ENCODE data around the gene IDE. TPM values are rescaled to one million over a fixed set of nuclear protein-coding genes. Genes with fewer than 3 reads are reported as not detected.
A peak's percentile ranks its signal among the peaks of the same experiment; 100 is the strongest.

IDE gene
- total and polyA plus RNA-seq, 10 of the 15 experiments (the other 5 are each of a cell fraction or from before 2014, with no cell fraction given), result 11.6 to 54.5 (median 33.6) TPM

DNA sequence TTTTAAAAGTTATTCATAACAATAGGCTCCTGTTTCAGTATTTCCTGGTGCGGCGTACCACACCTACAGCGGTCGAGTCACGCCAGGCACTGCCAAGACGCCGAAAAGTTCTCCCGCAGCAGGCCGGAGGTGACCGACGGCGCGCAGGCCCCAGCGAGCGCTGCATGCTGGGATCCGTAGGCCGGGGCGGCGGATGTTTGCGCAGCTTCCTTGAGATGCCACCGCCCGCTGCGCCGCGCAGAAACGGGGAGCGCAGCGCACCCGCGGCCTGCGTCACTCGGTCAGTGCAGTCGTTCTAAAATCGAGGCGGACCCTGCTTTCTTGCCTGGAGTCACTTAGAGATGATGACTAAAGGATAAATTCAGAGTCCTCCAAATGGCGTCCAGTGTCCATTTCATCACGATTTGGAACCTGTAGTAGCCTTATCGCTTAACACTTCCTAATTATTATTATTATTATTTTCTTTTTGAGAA, 17.7 kb upstream of the IDE start (continued):
- TF ChIP-seq TCF3 (IDR thresholded peaks at IDR 0.05; ENCODE audit: borderline replicate concordance, insufficient read depth, low read depth, low read length), result 0 out of 2 replicates have a peak, but pooled peaks have one; percentile 50
- TF ChIP-seq MXI1 (IDR thresholded peaks at IDR 0.05; ENCODE audit: low read depth, low read length), result peak; percentile 65; the same call in 1 of the 2 replicates
- TF ChIP-seq SIN3A (IDR thresholded peaks at IDR 0.05; ENCODE audit: low read depth, low read length), result no peak; the same call in 1 of the 2 replicates
- no peak for TF ChIP-seq TCF7 (IDR thresholded peaks at IDR 0.05; ENCODE audit: borderline replicate concordance)
- TF ChIP-seq POLR2AphosphoS2 (IDR thresholded peaks at IDR 0.05; ENCODE audit: low read depth, low read length), result peak; percentile 74; the same call in 1 of the 2 replicates
- peak; percentile 86 for TF ChIP-seq POLR2AphosphoS5 (IDR thresholded peaks at IDR 0.05; ENCODE audit: low read length)
- TF ChIP-seq, protein P1, sequence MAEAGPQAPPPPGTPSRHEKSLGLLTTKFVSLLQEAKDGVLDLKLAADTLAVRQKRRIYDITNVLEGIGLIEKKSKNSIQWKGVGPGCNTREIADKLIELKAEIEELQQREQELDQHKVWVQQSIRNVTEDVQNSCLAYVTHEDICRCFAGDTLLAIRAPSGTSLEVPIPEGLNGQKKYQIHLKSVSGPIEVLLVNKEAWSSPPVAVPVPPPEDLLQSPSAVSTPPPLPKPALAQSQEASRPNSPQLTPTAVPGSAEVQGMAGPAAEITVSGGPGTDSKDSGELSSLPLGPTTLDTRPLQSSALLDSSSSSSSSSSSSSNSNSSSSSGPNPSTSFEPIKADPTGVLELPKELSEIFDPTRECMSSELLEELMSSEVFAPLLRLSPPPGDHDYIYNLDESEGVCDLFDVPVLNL (IDR thresholded peaks at IDR 0.05; ENCODE audit: low read depth, low read length), result no peak
- peak; percentile 25; the same call in 1 of the 2 replicates for TF ChIP-seq PAX5 (IDR thresholded peaks at IDR 0.05; ENCODE audit: borderline replicate concordance, low read depth, low read length)
- TF ChIP-seq PML (IDR thresholded peaks at IDR 0.05; ENCODE audit: low read length), result peak; percentile 90
- TF ChIP-seq, protein P2, sequence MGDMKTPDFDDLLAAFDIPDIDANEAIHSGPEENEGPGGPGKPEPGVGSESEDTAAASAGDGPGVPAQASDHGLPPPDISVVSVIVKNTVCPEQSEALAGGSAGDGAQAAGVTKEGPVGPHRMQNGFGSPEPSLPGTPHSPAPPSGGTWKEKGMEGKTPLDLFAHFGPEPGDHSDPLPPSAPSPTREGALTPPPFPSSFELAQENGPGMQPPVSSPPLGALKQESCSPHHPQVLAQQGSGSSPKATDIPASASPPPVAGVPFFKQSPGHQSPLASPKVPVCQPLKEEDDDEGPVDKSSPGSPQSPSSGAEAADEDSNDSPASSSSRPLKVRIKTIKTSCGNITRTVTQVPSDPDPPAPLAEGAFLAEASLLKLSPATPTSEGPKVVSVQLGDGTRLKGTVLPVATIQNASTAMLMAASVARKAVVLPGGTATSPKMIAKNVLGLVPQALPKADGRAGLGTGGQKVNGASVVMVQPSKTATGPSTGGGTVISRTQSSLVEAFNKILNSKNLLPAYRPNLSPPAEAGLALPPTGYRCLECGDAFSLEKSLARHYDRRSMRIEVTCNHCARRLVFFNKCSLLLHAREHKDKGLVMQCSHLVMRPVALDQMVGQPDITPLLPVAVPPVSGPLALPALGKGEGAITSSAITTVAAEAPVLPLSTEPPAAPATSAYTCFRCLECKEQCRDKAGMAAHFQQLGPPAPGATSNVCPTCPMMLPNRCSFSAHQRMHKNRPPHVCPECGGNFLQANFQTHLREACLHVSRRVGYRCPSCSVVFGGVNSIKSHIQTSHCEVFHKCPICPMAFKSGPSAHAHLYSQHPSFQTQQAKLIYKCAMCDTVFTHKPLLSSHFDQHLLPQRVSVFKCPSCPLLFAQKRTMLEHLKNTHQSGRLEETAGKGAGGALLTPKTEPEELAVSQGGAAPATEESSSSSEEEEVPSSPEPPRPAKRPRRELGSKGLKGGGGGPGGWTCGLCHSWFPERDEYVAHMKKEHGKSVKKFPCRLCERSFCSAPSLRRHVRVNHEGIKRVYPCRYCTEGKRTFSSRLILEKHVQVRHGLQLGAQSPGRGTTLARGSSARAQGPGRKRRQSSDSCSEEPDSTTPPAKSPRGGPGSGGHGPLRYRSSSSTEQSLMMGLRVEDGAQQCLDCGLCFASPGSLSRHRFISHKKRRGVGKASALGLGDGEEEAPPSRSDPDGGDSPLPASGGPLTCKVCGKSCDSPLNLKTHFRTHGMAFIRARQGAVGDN (IDR thresholded peaks at IDR 0.05), result peak; percentile 87
- no peak for TF ChIP-seq SMAD1 (IDR thresholded peaks at IDR 0.05; ENCODE audit: low read depth, partially characterized antibody)
- no peak for TF ChIP-seq HDGF (IDR thresholded peaks at IDR 0.05)
- TF ChIP-seq, protein P3, sequence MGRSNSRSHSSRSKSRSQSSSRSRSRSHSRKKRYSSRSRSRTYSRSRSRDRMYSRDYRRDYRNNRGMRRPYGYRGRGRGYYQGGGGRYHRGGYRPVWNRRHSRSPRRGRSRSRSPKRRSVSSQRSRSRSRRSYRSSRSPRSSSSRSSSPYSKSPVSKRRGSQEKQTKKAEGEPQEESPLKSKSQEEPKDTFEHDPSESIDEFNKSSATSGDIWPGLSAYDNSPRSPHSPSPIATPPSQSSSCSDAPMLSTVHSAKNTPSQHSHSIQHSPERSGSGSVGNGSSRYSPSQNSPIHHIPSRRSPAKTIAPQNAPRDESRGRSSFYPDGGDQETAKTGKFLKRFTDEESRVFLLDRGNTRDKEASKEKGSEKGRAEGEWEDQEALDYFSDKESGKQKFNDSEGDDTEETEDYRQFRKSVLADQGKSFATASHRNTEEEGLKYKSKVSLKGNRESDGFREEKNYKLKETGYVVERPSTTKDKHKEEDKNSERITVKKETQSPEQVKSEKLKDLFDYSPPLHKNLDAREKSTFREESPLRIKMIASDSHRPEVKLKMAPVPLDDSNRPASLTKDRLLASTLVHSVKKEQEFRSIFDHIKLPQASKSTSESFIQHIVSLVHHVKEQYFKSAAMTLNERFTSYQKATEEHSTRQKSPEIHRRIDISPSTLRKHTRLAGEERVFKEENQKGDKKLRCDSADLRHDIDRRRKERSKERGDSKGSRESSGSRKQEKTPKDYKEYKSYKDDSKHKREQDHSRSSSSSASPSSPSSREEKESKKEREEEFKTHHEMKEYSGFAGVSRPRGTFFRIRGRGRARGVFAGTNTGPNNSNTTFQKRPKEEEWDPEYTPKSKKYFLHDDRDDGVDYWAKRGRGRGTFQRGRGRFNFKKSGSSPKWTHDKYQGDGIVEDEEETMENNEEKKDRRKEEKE (IDR thresholded peaks at IDR 0.05), result no peak
- 0 out of 2 replicates have a peak, but pooled peaks have one; percentile 38 for TF ChIP-seq ZNF207 (IDR thresholded peaks at IDR 0.05; ENCODE audit: borderline replicate concordance)
- no peak for TF ChIP-seq RAD21 (IDR thresholded peaks at IDR 0.05; ENCODE audit: insufficient read depth, low read depth, low read length)
- TF ChIP-seq GATAD2B (conservative IDR thresholded peaks at IDR 0.05; ENCODE audit: low read depth), result no peak
- TF ChIP-seq, protein P4, sequence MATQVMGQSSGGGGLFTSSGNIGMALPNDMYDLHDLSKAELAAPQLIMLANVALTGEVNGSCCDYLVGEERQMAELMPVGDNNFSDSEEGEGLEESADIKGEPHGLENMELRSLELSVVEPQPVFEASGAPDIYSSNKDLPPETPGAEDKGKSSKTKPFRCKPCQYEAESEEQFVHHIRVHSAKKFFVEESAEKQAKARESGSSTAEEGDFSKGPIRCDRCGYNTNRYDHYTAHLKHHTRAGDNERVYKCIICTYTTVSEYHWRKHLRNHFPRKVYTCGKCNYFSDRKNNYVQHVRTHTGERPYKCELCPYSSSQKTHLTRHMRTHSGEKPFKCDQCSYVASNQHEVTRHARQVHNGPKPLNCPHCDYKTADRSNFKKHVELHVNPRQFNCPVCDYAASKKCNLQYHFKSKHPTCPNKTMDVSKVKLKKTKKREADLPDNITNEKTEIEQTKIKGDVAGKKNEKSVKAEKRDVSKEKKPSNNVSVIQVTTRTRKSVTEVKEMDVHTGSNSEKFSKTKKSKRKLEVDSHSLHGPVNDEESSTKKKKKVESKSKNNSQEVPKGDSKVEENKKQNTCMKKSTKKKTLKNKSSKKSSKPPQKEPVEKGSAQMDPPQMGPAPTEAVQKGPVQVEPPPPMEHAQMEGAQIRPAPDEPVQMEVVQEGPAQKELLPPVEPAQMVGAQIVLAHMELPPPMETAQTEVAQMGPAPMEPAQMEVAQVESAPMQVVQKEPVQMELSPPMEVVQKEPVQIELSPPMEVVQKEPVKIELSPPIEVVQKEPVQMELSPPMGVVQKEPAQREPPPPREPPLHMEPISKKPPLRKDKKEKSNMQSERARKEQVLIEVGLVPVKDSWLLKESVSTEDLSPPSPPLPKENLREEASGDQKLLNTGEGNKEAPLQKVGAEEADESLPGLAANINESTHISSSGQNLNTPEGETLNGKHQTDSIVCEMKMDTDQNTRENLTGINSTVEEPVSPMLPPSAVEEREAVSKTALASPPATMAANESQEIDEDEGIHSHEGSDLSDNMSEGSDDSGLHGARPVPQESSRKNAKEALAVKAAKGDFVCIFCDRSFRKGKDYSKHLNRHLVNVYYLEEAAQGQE (IDR thresholded peaks at IDR 0.05; ENCODE audit: low read depth, low read length), result peak; percentile 37; the same call in 1 of the 2 replicates

All from GM12878 (cell line).